Activated T-cell treated with anti-CD3 and anti-CD28 coated beads for 24 hours (primary cell): ENCODE measurements around the gene ADCY3.

Experiments used
- DNase-seq: peaks from one replicate; pipeline ENCODE4 v3.0.0-alpha.2; 2020; ENCODE audit warnings: low read depth

ADCY3 gene

GRCh38 chr2:24874035-24874434 is 46.0 kb downstream of the ADCY3 start:
- DNase-seq, result no peak

DNA sequence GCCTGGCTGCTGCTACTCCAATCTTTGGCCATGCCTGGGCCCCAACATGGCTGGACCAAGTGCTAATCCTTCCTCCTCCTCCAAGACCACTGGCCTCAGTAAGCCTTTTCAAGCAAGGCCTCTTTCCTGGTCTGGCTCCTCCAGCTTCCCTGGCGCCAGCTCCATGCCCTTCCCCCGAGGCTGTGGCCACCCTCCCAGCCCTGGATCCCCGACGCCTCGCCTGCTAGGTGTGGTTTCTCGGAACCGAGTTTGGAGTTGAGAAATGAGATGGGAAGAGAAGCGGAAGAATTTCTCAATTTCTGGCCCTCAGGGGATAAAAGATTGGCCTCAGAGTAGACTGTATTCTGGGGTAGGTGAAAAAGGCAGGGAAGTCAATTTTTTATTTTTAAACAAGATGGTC is 46.4 kb downstream of the ADCY3 start:
- no peak for DNase-seq

DNA sequence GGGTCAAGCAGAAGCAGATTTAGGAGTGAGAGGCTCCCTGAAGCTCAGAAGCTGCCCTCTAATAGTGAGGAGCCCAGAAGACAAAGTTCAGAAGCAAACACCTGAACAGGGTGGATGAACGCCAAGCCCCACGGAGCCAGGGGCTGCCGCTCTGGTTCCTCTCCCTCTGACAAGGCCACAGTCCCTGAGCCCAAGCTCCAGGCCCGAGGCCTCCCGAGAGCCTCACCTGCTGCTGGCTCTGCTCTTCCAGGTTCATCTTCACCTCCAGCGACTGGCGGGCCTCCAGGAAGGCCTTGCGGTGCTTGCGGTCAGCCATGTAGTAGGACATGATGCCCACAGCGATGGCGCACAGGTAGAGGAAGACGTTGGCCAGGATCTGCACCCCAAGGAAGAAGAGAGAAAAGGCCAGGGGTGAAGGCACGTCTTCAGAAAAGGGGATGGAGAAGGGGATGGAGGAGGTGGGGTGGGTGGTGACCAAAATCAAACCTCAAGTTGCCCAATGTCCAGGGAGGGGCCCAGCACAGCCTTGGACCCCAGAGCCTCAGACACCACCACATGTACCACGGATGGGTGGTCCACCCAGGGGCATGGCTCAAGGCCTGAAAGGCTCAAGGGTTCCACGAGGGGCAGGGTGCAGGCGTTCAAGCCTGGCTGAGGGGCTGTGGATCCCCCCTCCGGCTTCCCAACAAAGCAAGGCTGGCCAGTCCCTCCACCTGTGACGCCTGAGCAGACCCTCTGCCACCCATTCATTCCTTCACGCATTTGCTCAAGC is 47.5 kb downstream of the ADCY3 start:
- no peak for DNase-seq

- DNase-seq, result no peak
Observed at GRCh38 chr2:24871852-24872333, 48.1 kb downstream of the ADCY3 start.

DNA sequence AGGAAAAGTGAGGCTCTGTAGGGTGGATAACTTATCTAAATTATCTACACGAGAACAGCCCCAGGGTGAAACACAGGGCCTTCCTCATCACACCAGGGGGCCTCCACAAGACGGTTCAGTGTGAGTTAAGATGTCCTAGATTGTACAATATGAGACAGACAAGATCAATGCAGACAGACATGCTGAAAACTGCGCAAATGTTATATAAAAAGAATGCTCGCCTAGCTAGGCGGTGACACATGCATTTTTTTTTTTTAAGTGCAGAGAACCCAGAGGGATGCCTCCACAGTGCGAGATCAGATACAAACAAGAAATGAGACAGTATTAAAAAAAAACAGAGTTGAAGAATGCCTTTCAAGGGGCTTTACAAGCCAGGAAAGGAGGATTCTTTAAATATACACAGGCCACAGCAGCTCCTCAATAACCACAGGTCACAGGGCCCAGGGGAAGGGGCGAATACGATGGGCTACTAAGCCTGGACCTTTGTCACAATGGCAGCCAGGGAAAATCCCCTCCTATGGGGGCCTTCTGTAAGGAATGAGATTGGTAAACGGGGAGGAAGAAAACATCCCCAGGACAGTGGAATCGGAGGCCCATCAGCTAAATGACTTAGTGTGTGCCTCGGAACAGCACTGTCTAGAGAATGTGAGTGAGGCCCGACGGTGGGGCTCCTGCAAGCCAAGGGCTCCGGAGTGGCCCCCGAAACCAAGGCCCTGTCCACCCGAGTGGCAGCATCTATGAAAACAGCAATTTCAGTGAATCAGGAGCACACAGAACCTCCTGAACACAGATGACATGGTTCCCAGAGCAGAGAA is 48.9 kb downstream of the ADCY3 start:
- no peak for DNase-seq

DNA sequence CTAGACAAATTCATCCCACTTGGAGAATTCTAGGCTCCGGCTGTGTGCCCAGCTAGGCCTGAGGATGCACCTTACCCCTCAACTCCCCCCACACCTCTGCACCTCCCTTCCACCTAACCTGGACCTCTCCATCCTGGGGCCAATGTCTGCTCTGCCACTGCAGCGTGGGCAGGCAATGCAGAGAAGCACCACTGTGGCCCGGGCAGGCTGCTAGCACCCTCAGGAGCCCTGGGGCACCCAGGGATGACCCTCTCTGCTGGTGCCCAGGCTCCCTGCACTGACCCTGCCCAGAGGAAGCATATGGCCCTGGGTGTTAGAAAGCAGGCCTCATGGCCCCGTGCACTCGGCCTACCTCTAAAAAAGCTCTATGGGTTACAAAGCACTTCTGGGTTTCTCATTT is 49.6 kb downstream of the ADCY3 start:
- no peak for DNase-seq

DNA sequence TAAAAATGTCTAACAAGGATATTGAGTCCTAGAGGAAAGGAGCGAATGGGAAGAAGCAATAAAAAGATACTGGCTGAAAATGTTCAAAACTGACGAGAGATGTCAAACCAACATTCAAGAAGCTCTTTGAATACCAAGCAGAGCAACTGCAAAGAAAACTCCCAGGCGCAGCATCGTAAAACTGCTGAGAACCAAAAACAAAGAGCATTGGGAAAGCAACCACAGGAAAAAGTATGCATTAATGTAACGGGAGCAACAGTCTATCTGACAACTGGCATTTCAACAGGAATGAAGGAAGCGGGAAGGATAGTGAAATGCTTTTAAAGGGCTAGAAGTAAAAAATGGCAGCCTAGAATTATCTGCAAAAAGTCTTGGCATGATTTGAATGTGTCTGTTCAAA is 53.1 kb downstream of the ADCY3 start:
- DNase-seq, result no peak

DNA sequence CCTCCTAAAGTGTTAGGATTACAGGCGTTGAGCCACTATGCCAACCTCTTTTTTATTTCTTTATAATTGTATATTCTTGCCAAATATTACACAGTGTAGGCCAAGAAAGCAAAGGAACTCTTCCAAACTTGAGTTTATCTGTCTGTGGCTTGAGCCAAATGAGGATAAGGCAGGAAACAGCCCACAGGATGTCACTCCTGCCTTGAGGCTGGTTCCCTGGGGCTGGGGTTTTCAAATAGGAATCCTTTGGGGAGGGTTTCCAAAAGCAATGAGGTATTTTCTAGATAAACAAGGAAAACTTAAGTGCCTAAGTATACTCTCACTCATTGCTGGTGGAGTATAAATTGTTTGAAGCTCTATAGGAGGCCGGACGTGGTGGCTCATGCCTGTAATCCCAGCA is 56.4 kb downstream of the ADCY3 start:
- DNase-seq, result no peak

DNA sequence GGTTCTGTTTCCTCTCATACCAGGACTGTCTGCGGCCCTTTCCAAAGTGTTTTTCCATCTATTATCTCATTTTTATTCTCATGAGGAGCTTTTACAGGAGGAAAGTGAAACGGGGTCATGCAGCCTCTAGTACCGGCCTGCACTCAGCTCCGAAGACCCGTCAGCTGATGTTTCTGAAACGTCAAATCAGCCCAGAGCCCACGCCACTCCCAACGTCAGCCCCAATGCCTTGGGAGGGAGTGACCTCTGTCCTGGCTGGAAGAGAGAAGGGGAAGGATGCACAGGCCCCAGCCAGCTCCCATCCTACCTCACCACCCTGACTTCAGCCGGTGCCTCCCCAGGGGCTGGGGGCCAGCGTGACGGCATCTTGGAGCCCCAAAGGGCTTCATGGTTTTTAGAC is 58.5 kb downstream of the ADCY3 start:
- no peak for DNase-seq

DNA sequence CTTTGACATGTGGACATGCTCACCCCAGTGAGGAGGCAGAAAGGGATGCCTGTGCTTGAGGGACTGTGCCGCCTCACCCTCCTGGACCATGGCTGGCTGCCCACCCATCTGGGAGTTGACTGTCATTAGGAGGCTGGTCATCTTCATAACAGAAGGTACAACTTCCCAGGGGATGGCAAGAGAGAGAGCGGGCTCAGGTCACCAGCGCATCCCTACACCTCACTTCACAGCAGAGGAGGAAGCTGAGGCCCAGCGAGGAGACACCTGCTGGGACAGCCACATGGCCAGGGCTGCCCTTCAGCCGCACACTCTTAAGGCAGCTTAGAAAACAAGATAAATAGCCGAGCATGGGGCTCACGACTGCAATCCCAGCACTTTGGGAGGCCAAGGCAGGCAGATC is 59.4 kb downstream of the ADCY3 start:
- no peak for DNase-seq

GRCh38 chr2:24859968-24860600 is 60.0 kb downstream of the ADCY3 start:
- no peak for DNase-seq

- no peak for DNase-seq
Observed at GRCh38 chr2:24858996-24859395, 61.0 kb downstream of the ADCY3 start.

- no peak for DNase-seq
Observed at GRCh38 chr2:24857746-24858145, 62.3 kb downstream of the ADCY3 start.

GRCh38 chr2:24856791-24857211 is 63.2 kb downstream of the ADCY3 start:
- no peak for DNase-seq

DNA sequence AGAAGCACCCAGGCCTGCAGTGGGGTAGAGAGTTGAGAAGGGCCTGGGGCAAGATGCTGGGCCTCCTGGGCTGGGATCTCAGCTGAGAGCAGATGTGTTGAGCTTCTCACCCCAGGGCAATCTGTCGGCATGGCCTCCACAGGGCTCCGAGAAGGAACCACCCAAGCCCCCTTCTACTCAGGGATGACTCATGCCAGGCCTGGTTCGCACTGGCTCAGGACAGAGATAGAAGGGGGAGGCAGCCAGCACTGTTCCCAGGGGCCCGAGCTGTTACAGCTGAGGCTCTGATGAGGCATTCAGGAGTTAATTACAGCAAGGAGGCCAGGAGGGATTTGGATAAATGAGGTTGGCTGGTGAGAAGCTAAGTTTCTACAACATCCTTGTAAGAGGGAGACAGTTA is 64.3 kb downstream of the ADCY3 start:
- DNase-seq, result no peak

DNA sequence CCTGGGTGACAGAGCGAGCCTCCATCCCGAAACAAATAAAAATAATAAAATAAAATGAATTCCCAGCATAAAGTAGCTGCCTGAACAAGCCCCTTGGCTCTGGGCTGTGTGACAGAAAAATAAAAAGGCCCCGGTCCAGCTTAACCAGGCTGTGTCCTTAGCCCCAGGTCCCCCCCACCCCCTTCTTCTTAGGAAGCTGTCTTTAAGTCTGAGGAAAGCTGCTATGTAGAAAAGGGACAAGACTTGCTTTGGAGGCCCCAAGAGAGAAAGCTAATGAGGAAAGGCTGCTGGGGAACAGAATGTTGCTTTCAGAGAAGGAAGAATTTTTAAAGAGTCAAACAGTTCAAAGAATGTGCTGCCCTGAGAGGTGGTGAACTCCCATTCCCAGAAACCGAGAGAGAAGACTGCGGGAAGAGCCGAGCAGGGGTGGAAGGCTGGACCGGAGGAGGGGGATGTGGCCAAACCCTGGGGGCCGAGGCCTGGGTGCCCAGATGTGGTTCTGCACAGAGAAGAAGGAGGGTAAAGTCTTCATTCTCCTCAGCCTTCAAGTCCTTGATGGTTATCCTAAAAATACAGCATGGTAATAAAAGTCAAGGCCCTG is 64.9 kb downstream of the ADCY3 start:
- DNase-seq, result no peak

DNA sequence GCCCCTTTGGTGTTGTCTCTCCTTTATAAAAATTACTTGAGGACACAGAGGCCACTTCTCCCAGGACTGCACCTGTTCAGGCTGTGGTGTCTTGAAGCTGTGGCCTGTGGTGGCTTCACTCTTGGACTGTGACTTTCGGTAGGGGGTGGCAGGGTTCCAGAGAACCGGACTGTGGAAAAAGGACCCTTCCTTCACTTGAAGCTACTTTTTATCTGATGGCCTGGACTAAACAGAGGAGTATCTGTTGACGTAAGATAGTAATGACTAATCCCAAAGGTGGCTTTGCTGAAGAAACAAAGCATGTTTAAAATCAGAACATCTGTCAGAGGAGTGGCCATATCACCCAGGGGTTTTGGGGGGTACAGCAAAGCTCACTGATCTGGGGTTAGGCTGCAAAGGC is 66.0 kb downstream of the ADCY3 start:
- no peak for DNase-seq

DNA sequence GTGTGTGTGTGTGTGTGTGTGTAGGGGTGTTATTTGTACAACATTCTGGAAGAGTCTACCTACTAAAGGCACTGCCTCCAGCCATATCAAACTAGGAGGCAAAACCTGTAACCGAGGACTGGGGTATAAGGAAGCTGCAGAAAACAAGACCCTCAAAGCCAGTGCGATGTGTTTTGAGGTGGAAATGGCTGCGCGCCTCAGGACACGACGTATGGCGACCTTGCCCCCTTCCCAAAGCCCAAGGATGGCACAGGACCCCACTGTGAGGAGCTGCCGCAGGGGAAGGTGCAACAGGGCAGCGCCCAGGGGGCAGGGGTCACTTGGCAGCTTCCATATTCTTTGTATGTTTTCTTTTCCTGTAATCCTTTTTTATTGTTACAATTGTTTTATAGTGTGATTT is 67.0 kb downstream of the ADCY3 start:
- DNase-seq, result no peak

DNA sequence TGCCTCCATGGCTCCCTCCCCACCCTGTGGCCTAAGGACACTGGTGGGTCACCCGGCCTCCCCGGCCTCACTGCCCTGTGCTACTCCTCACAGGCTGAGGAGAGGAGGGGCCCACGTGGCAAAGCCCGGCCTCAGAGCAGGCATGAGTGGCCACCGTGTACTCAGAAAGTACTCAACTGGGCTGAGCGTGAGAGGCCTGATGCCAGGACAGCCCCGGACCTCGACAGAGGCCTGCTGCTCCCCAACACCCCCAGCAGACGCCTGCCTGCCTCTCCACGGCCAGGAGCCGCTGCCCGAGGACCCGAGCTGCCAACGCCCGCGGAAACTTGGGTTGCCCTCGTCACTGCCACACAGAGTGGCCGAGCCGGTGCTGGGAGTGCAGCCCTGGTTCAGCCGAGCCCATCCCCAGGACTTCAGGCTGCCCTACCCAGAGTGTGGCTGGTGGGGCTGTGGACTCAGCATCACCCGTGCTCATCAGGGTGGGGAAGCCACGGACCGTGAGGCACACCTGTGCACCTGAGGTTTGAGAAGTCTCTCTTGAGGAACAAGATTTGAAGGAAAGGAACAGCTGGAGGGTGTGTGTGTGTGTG is 67.5 kb downstream of the ADCY3 start:
- DNase-seq, result no peak

GRCh38 chr2:24852026-24852425 is 68.0 kb downstream of the ADCY3 start:
- no peak for DNase-seq

DNA sequence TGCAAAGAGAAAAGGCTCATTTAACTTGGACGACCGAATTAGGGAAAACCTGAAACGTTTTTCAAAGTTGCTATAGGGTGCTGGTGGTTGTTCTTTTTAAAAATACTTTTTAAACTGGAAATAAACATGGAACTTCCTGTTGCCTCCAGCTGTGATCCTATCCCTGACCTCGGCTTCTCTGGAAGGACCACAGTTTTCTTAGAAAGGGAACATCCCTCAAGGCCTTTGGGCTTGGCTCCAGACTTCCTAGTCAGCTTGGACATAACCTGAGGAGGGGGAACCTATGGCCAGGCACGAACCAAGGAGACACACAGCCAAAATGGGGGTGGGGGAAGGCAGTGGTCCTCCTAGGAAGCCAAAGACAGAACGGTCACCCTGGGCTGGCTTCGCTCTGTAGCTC is 69.1 kb downstream of the ADCY3 start:
- no peak for DNase-seq

- DNase-seq, result no peak
Observed at GRCh38 chr2:24845691-24846090, 74.3 kb downstream of the ADCY3 start.
